Epithelial cell of proximal tubule (primary cell): ENCODE data around the gene ENPP7. TPM values are rescaled to one million over a fixed set of nuclear protein-coding genes. Genes with fewer than 3 reads are reported as not detected.

Source experiments
- DNase-seq: peaks from one replicate; pipeline ENCODE4 v3.0.0-alpha.2; 2011; ENCODE audit warnings: low read depth
- H3K4me3 ChIP-seq: 2 replicates; pipeline ENCODE4 v1.5.1; 2011; ENCODE audit warnings: low read depth, mild to moderate bottlenecking, low read length
- CTCF ChIP-seq: conservative IDR thresholded peaks from 2 replicates; pipeline ENCODE4 v1.5.1; 2012; ENCODE audit warnings: low read depth, mild to moderate bottlenecking, low read length
- total RNA-seq: library from RNA; depleted of rRNA; stranded (reverse); fragments of >200 nt; gene quantifications from 2 replicates; pipeline ENCODE4 v1.2.3, GENCODE V29; 2015

The ENPP7 gene
- total RNA-seq, 1 donor from 2014 or later = not detected

- no peak for DNase-seq
- TF ChIP-seq CTCF = no peak
- no peak overlapping the region for H3K4me3 ChIP-seq
These were observed 44.3 kb upstream of the ENPP7 start for GRCh38 chr17:79686476-79686875.

- TF ChIP-seq CTCF = no peak
- DNase-seq = no peak
- no peak overlapping the region for H3K4me3 ChIP-seq
These were observed 40.3 kb upstream of the ENPP7 start for GRCh38 chr17:79690466-79690865.

GRCh38 chr17:79690988-79691836 lies 39.5 kb upstream of the ENPP7 start:
- H3K4me3 ChIP-seq = no peak overlapping the region
- no peak for DNase-seq
- no peak for TF ChIP-seq CTCF

- no peak for DNase-seq
- H3K4me3 ChIP-seq = no peak overlapping the region
- TF ChIP-seq CTCF = no peak
These were observed 38.8 kb upstream of the ENPP7 start for GRCh38 chr17:79691931-79692330.

GRCh38 chr17:79693419-79693818 lies 37.3 kb upstream of the ENPP7 start:
- no peak overlapping the region for H3K4me3 ChIP-seq
- DNase-seq = no peak

GRCh38 chr17:79695293-79695790 lies 35.4 kb upstream of the ENPP7 start:
- DNase-seq = no peak
- no peak for TF ChIP-seq CTCF
- no peak overlapping the region for H3K4me3 ChIP-seq

More at GRCh38 chr17:79693419-79693818, 37.3 kb upstream of the ENPP7 start:
- no peak for TF ChIP-seq CTCF
